GM18867 (cell line): Measurements from ENCODE around the gene RPN2.

Experiments
- ATAC-seq: cut with Tn5 transposase; IDR thresholded peaks from one replicate; pipeline ENCODE4 v1.9.1; 2021; ENCODE audit warnings: mild to moderate bottlenecking, moderate library complexity; ENCODE audit not compliant: unreplicated experiment

The RPN2 gene

GRCh38 chr20:37209193-37209592 is 30.1 kb downstream of the RPN2 start:
- ATAC-seq: no peak

GRCh38 chr20:37209661-37210314 is 30.7 kb downstream of the RPN2 start:
- no peak for ATAC-seq

GRCh38 chr20:37218441-37218840 is 39.3 kb downstream of the RPN2 start:
- no peak for ATAC-seq

- ATAC-seq: no peak
Observed at GRCh38 chr20:37218976-37219375, 39.8 kb downstream of the RPN2 start.

- ATAC-seq: no peak
Observed at GRCh38 chr20:37219751-37220668, 40.9 kb downstream of the RPN2 start.

- ATAC-seq: no peak
Observed at GRCh38 chr20:37220731-37221130, 41.6 kb downstream of the RPN2 start.

- ATAC-seq: no peak
Observed at GRCh38 chr20:37222086-37222485, 43.0 kb downstream of the RPN2 start.

- no peak for ATAC-seq
Observed at GRCh38 chr20:37223053-37223452, 43.9 kb downstream of the RPN2 start.

GRCh38 chr20:37225146-37225545 is 46.0 kb downstream of the RPN2 start:
- ATAC-seq: no peak

- ATAC-seq: no peak
Observed at GRCh38 chr20:37226889-37227288, 47.8 kb downstream of the RPN2 start.

- ATAC-seq: no peak
Observed at GRCh38 chr20:37228082-37228481, 49.0 kb downstream of the RPN2 start.

- ATAC-seq: no peak
Observed at GRCh38 chr20:37228656-37229055, 49.5 kb downstream of the RPN2 start.

- ATAC-seq: no peak
Observed at GRCh38 chr20:37229357-37229756, 50.2 kb downstream of the RPN2 start.

GRCh38 chr20:37230200-37230599 is 51.1 kb downstream of the RPN2 start:
- ATAC-seq: no peak

GRCh38 chr20:37231947-37232630 is 53.0 kb downstream of the RPN2 start:
- no peak for ATAC-seq

- ATAC-seq: no peak
Observed at GRCh38 chr20:37233548-37234253, 54.6 kb downstream of the RPN2 start.

- ATAC-seq: no peak
Observed at GRCh38 chr20:37234254-37234581, 55.1 kb downstream of the RPN2 start.

- no peak for ATAC-seq
Observed at GRCh38 chr20:37235065-37235464, 55.9 kb downstream of the RPN2 start.

GRCh38 chr20:37236462-37236861 is 57.3 kb downstream of the RPN2 start:
- no peak for ATAC-seq

- ATAC-seq: no peak
Observed at GRCh38 chr20:37237656-37238055, 58.5 kb downstream of the RPN2 start.

GRCh38 chr20:37238426-37238825 is 59.3 kb downstream of the RPN2 start:
- ATAC-seq: no peak
